Measurements from ENCODE around the gene AUTS2.
A peak's percentile ranks its signal among the peaks of the same experiment; 100 is the strongest.

Gene AUTS2

DNA sequence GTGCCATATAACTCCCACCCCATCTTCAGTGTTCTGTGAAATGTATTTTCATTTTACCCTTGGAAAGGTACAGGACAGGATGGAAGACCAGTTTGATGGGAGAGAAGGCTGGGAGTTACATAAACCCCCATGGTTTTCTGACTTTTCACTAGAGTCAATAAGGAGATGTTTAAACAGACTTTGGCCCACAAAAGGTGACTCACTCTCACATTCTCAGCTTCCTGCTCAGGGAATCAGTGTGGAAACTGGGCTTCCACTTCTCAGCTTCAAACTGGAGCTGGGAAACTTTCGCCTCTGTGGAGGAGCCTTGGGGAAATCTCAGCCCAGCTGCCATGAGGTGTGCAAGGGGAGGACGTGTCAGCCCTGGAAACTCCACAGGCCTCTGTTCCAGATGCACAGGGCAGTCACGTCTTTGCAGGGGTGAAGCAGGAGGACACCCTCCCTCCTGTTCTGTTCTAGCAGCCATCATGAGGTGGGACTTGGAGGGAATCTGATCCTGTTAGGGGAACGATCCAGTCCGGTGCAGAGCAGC lies 973.2 kb downstream of the AUTS2 start:
- no peak for DNase-seq
- Histone ChIP-seq H3K9me3 (ENCODE audit: severe bottlenecking) (no peaks in the 10 kb centered on the region), H3K27ac (no peak overlapping the region), H3K36me3 (no peaks in the 10 kb centered on the region), H3K27me3 (ENCODE audit: insufficient read depth, low read depth, severe bottlenecking) (no peaks in the 10 kb centered on the region), H3K4me3 (ENCODE audit: low read depth, low read length) (no peak overlapping the region)
- TF ChIP-seq, protein P1, sequence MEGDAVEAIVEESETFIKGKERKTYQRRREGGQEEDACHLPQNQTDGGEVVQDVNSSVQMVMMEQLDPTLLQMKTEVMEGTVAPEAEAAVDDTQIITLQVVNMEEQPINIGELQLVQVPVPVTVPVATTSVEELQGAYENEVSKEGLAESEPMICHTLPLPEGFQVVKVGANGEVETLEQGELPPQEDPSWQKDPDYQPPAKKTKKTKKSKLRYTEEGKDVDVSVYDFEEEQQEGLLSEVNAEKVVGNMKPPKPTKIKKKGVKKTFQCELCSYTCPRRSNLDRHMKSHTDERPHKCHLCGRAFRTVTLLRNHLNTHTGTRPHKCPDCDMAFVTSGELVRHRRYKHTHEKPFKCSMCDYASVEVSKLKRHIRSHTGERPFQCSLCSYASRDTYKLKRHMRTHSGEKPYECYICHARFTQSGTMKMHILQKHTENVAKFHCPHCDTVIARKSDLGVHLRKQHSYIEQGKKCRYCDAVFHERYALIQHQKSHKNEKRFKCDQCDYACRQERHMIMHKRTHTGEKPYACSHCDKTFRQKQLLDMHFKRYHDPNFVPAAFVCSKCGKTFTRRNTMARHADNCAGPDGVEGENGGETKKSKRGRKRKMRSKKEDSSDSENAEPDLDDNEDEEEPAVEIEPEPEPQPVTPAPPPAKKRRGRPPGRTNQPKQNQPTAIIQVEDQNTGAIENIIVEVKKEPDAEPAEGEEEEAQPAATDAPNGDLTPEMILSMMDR (IDR thresholded peaks at IDR 0.05; ENCODE audit: low read depth, low read length): no peak

DNA sequence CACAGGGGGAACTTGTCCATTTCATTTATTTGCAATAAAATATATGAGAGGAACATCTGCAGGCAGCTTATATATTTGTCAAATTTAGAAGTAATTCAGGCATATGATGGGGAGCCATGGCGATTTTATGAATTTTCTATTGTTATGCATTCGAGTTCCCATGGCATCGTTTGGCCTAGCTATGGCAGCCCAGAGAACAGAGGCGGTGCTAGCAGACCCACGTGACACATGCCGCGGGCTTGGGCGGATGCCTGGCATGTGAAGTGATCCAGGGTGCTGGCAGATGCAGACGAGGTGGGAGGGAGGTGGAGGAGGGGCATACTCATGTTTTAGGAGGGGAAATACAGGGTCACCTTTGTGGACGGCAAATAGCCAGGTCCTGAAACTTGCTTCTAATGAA lies 973.7 kb downstream of the AUTS2 start:
- no peak overlapping the region for H3K4me3 ChIP-seq (ENCODE audit: low read depth, low read length)
- no peaks in the 10 kb centered on the region for H3K9me3 ChIP-seq (ENCODE audit: severe bottlenecking)
- no peaks in the 10 kb centered on the region for H3K36me3 ChIP-seq
- TF ChIP-seq, protein P1 (IDR thresholded peaks at IDR 0.05; ENCODE audit: low read depth, low read length): no peak
- H3K27me3 ChIP-seq (ENCODE audit: insufficient read depth, low read depth, severe bottlenecking): no peaks in the 10 kb centered on the region
- no peak overlapping the region for H3K27ac ChIP-seq
- DNase-seq: no peak

DNA sequence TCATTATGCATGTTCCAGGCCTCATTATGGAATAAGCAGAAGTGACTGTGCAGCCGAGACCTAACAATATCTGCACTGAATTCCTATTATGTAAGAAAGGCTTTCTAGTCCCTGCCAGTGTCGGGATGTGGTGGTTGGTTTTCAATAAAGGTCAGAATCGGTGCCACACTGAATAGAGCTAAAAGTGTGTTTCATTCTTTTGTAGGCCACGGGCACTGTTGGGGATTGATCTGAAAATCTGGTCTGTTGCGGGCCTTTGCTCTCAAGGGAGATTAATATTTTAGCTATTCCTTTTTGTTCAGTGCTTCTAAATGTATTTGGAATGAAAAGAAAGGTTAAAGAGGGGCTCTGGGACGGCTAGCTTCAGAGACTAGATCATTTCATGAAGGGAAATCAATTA lies 974.3 kb downstream of the AUTS2 start:
- Histone ChIP-seq H3K36me3 (no peaks in the 10 kb centered on the region), H3K27me3 (ENCODE audit: insufficient read depth, low read depth, severe bottlenecking) (no peaks in the 10 kb centered on the region), H3K9me3 (ENCODE audit: severe bottlenecking) (no peaks in the 10 kb centered on the region), H3K27ac (0 out of 2 replicates have a peak overlapping the region, but pooled peaks have one; percentile 16), H3K4me3 (ENCODE audit: low read depth, low read length) (no peak overlapping the region)
- no peak for DNase-seq
- TF ChIP-seq, protein P1 (IDR thresholded peaks at IDR 0.05; ENCODE audit: low read depth, low read length): no peak

DNA sequence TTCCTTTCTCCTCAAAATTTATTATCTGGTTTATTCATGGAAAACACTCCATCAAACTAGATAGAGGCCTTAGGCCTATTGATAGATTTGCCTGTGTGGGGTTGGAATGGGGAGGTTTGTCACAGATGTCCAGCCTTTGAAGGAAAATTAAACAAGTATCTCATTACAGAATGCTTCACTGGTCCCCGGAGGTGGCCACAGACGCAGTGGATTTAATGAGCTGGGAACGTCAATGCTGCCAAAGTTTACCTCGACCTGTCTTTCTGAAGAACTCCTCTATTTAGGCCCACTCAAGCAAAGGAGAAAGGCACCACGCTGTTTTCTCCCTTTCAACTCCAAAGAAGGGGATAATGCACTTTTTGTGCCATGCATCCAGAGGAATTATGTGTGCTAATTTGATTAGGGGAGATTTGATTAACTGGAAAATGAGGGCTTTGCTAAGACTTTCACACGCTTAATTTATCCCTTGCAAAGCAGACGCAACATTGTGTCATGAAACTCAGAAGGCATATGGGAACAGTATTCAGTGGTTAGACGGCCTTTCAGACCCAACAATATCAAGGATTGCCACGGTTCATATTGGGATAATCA lies 974.9 kb downstream of the AUTS2 start:
- Histone ChIP-seq H3K9me3 (ENCODE audit: severe bottlenecking) (no peaks in the 10 kb centered on the region), H3K36me3 (no peaks in the 10 kb centered on the region), H3K27me3 (ENCODE audit: insufficient read depth, low read depth, severe bottlenecking) (no peaks in the 10 kb centered on the region), H3K27ac (peak overlapping the region; percentile 16; the same call in 1 of the 2 replicates), H3K4me3 (ENCODE audit: low read depth, low read length) (no peak overlapping the region)
- no peak for DNase-seq
- TF ChIP-seq, protein P1 (IDR thresholded peaks at IDR 0.05; ENCODE audit: low read depth, low read length): no peak

DNA sequence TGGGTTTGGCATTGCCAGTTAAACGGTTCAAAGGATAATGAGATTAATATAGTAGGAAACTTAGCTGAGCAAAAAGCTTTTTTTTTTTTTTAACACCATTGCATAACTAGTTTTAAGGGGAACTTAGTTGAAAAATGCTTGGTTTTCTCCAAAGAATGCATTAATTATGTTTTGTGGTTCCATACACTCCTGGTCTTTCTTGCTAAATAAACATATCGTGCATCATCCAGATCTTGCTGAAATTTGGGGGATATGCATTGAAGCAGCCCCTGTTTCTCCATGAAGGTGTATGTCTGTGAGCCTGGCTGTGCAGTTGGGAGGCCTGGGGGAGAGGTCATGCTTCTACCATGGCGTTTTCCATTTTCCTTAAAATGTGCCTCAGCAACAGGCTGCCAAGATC lies 975.4 kb downstream of the AUTS2 start:
- no peak for DNase-seq
- no peaks in the 10 kb centered on the region for H3K9me3 ChIP-seq (ENCODE audit: severe bottlenecking)
- no peak overlapping the region for H3K4me3 ChIP-seq (ENCODE audit: low read depth, low read length)
- no peak overlapping the region; the same call in none of the 2 replicates for H3K27ac ChIP-seq
- TF ChIP-seq, protein P1 (IDR thresholded peaks at IDR 0.05; ENCODE audit: low read depth, low read length): no peak
- no peaks in the 10 kb centered on the region for H3K36me3 ChIP-seq
- no peaks in the 10 kb centered on the region for H3K27me3 ChIP-seq (ENCODE audit: insufficient read depth, low read depth, severe bottlenecking)
